ENCODE data around the gene ARHGAP1.
A peak's percentile ranks its signal among the peaks of the same experiment; 100 is the strongest.
"Not testable (repeated sequence)": the region's sequence is repeated elsewhere in the genome, so short reads cannot be mapped to it uniquely, and the experiment has no call there.

The ARHGAP1 gene

GRCh38 chr11:46676436-46677158, 23.8 kb downstream of the ARHGAP1 start:
- peak overlapping the region; percentile 83 for H3K27ac ChIP-seq
- TF ChIP-seq, protein P1, sequence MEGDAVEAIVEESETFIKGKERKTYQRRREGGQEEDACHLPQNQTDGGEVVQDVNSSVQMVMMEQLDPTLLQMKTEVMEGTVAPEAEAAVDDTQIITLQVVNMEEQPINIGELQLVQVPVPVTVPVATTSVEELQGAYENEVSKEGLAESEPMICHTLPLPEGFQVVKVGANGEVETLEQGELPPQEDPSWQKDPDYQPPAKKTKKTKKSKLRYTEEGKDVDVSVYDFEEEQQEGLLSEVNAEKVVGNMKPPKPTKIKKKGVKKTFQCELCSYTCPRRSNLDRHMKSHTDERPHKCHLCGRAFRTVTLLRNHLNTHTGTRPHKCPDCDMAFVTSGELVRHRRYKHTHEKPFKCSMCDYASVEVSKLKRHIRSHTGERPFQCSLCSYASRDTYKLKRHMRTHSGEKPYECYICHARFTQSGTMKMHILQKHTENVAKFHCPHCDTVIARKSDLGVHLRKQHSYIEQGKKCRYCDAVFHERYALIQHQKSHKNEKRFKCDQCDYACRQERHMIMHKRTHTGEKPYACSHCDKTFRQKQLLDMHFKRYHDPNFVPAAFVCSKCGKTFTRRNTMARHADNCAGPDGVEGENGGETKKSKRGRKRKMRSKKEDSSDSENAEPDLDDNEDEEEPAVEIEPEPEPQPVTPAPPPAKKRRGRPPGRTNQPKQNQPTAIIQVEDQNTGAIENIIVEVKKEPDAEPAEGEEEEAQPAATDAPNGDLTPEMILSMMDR (IDR thresholded peaks at IDR 0.05) = no peak
- no peak for TF ChIP-seq ZFX (IDR thresholded peaks at IDR 0.05; ENCODE audit: borderline replicate concordance)

DNA sequence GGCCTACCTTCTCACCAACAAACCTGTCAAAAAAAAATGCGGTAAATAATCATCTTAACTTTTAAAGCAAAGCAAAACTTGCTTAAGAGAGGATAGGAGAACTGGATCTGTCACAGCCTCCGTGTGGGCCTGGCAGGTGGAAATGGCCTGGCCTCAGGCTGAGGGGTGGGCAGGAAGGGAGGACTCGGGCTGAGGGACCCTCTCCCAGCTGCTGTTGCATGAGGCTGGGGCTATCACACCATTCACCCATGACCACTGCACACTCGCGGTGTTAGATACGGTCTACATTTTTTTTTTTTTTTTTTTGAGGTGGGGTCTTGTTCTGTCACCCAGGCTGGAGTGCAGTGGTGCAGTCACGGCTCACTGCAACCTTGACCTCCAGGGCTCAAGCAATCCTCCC, 24.5 kb downstream of the ARHGAP1 start:
- peak overlapping the region; percentile 83 for H3K27ac ChIP-seq
- no peak for TF ChIP-seq ZFX (IDR thresholded peaks at IDR 0.05; ENCODE audit: borderline replicate concordance)
- TF ChIP-seq, protein P1 (IDR thresholded peaks at IDR 0.05) = no peak

DNA sequence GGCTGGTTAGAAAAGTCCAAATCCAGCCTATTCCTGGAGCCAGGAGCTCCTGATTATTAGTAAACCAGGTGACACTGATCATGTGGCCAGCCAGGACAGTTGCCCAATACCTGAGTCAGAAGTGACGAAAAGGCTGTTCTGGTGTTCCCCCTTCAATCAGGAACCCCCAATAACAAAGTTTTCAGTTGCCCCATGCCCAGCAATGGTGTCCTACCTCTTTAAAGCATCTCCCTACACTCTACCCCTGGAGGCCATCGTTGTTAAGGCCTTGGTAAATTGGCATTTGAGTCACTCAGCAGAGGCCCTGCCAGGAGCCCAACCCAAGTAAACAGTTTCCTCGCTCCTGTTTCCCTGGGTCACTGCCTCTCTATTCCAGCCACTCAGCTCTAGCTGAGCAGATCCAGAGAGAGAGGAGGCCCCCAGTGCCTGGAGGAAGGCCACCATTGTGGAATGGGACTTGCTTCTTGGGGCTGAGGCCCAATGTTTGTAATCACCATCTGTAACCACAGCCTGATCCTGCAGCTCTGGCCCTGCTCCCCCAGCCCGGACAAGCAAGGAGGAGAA, 25.0 kb downstream of the ARHGAP1 start:
- H3K27ac ChIP-seq = peak overlapping the region; percentile 83
- TF ChIP-seq, protein P1 (IDR thresholded peaks at IDR 0.05) = no peak
- no peak for TF ChIP-seq ZFX (IDR thresholded peaks at IDR 0.05; ENCODE audit: borderline replicate concordance)

DNA sequence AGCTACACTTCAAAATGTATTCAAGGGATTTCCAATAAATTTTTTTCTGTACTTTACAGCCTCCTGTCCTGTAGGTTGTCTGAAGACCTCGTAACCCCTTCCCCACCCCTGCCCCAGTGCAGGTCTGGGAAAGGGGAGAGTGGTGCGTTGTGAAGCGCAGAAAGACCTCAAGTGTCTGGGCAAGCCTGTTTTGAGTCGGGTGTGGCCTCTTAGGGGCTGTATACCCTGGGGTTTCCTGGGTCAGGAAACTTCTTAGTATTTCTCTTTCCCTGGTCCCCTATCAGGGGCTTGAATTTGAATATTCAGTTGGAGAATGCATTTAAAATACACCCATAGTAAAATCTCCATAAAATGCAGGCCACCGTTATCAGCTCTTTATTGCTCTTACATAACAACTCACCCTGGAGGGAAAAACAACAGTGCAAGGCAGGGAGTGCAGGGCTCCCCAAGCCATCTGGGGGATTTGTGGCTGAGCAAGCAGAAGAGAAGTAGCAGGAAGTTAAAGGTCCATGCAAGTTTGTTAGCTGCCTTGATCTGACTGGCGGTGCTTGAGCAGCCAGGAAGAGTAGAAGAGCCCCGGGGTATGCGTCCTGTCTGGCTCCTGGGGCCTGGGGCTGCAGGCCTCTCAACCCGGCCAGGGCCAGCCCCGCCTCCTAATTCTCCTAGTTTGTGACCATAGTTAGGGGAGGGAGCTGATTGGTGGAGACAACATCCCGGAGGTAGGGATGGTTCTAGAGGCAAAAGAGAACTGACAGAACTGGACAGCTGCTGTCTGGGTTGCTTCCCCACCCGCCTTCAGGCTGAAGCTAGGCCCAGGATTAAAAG, 25.7 kb downstream of the ARHGAP1 start:
- TF ChIP-seq, protein P1 (IDR thresholded peaks at IDR 0.05) = no peak
- peak overlapping the region; percentile 83 for H3K27ac ChIP-seq

DNA sequence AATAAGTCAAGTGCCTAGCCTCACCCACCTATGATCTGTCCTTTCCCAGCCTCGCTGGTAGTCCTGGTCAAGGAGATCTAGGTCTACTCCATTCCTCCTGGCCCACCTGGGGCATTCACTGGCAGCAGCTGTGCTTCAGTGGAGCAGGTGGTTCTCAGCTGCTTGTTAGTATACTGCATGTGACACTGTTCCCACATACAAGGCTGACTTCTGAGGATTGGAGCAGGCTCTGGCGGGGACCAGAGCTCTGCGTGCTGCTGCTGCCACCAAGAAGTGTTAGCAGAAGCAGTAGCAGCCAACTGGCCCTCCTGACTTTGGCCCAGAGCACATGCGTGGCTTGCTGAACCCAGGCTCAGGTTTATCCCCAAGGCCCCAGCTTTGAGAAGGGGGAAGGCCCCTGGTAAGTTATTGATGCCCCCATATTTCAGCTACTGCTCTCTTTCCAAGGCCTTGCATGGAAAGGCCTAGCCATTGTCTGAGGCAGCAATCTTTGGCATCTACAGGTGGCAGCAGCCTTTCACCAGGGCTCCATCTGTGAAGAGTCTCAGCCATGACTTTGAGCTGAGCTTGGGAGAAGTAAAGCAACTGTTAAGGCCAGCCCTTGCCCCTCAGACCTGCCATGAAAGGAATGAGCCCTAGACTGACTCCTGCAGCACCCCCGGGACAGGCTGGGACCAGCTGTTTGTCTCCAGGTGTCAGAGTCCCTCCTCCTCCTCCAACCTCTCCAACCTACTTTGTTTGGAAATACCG, 26.5 kb downstream of the ARHGAP1 start:
- peak overlapping the region; percentile 83 for H3K27ac ChIP-seq
- TF ChIP-seq ZFX (IDR thresholded peaks at IDR 0.05; ENCODE audit: borderline replicate concordance) = no peak

GRCh38 chr11:46672381-46672839, 28.0 kb downstream of the ARHGAP1 start:
- TF ChIP-seq, protein P1 (IDR thresholded peaks at IDR 0.05) = no peak
- no peak for TF ChIP-seq ZFX (IDR thresholded peaks at IDR 0.05; ENCODE audit: borderline replicate concordance)
- H3K27ac ChIP-seq = no peak overlapping the region

DNA sequence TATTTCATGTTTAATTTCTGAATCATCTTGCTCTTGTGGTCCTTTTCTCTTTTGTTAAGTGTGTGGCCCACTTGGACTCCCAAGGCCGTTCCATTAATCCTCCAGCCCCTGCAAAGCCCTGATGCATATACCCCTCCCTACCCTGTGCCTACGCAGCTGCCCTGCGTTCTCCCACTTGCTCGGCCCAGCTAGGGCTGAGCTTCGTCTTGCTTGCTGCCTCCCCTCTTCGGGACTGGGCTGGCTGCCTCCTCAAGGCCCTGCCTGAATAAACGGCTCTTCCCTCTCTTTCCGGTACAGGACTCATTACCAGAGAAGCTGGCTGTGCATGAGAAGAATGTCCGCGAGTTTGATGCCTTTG, 28.5 kb downstream of the ARHGAP1 start:
- no peak overlapping the region for H3K27ac ChIP-seq
- TF ChIP-seq ZFX (IDR thresholded peaks at IDR 0.05; ENCODE audit: borderline replicate concordance) = no peak
- TF ChIP-seq, protein P1 (IDR thresholded peaks at IDR 0.05) = no peak

- H3K27ac ChIP-seq = not testable (repeated sequence)
Observed at GRCh38 chr11:46670521-46670920, 29.9 kb downstream of the ARHGAP1 start.
